EH (cell line): ENCODE data around the gene GREM2.

Experiments
- DNase-seq: peaks from one replicate; pipeline ENCODE4 v3.0.0-alpha.2; 2015; ENCODE audit warnings: low read depth

GREM2 gene

DNA sequence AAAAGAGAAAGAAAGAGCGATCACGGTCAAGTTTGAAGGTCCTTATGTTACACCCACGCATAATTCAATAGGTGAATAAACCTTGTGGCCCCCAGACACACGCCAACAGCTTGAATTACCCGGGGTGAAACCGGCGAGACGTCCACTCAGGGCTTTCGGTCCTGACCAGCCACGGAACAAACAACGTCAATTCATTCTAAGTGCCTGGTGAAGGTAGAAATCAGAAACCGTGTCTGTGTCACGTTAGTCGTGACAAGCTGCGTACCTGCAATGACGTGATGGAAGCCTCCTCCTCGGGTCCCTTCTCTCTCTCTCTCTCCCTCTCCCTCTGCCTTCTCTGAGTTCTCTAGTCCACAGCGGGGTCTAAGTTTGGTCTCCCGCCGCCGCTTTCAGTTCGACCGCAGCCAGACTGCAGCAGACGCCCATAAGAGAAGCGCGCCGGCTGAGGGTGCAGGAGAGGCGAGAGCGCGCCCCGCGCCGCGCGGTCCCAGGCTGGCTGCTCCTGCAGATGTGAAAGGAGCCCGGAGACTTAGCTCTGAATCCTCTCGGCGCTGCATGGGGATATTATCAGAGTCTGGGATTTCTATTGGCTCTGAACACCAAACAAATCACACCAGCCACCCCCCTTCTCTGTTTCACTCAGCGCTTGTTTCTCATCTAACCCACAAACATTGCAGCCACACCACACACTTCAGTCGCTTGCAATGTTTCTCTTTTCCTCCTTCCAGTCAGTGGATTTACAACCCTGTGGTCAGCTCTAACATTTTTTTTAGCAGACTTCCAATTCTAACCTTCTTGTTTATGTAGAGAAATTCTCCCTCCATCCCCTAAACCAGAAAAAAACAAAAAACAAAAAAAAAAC, at the start of gene GREM2:
GREM2 (minus strand) TSS at position 537 of the 862 bp plus-strand sequence. CDS start 118,680 bp downstream, outside the sequence.
- DNase-seq, result peak; percentile 95

DNA sequence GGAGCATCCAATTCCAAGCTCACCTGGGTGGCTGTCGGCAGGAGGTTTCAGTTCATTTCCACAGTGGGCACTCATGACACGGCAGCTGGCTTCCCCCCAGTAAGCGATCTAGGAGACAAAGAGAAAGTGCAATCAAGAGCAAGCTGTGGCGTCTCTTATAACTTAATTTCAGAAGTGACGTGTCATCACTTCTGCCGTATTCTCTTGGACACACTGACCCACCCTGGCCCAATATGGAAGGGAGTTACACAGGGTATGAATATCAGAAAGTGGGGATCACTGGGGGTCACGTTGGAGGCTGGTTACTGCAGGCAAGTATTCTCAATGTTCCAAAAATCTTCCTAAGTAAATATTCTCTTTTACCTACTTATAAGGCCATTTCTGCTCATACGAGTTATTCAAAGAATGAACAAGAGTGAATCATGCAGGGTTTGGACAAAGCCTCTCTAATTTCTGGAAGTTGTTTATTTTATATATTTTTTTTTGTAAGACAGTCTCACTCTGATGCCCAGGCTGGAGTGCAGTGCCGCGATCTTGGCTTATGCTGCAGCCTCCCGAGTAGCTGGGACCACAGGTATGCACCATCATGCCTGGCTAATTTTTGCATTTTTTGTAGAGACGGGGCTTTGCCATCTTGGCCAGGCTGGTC, 46.5 kb upstream of the GREM2 start:
- DNase-seq, result peak; percentile 88

DNA sequence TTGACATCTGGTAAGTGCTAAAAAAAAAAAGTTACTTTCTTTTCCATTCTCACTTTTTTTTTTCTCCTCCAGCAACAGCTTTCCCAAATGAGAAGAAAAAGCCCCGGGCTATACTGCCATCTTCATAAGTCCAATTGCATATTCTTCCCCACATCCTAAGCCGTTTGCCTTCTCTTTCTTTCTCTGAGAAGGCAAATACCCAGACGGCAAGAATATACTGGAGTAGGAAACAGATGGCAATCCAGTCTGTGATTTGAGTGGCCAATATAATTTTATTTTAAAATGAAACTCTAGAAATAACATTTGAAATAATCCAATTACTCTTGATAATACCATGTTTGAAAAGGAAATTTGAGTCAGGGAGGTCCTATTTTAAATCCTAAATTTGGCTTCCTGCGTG, 44.6 kb upstream of the GREM2 start:
- peak; percentile 6 for DNase-seq

DNA sequence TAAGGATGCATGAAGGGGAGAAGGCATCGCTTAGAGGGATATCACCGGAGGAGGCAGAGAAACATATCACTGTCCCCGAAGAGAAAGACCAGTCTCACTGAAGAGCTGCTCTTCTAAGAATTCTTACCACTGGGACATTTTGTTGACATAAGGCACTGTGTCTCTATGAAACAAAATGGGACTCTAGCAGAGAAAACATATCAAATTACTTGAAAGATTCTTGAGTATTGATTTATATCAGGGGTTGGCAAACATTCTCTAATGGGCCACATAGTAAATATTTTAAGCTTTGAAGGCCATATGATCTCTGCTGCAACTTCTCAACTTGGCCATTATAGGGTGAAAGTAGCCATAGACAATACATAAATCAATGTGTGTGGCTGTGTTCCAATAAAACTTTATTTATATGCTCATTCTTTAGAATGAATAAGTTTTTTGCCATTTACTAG, 41.0 kb upstream of the GREM2 start:
- no peak for DNase-seq

DNA sequence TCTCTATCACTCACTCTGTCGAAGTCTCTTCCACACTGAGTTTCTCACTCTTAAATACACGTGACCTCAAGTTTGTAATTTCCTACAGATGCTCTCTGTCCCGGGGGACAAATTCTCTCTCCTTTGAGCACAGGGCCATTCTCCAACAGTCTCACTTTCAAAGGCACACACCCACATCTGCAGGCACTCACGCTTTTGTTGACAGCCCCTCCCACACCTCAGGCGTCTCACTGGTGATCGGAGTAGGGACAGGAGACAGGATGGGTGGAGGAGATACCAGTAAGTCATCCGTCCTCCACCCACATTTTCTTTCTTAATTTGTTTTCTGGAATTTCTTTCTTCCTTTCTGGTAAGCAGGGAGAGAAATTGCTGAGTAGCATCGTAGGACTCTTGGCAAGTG, 40.6 kb upstream of the GREM2 start:
- DNase-seq, result no peak

DNA sequence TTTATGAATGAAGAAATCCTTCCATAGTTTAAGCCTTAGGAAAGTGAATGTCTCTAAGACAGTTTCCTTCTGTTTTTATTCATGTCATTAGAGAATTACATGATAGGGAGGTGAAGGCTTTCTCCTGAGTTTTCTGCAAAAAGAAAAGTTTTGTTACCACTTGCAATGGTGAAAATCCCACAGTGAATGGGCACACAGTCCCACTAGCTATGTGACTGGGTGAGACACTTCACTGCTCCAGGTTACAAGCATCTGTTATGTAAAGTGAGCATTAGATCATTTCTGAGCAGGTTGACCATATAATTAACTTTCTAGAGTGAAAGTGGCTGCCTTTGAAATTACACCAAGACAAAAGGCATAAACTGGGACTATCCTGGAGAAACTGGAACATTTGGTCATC, 38.9 kb upstream of the GREM2 start:
- DNase-seq, result no peak

DNA sequence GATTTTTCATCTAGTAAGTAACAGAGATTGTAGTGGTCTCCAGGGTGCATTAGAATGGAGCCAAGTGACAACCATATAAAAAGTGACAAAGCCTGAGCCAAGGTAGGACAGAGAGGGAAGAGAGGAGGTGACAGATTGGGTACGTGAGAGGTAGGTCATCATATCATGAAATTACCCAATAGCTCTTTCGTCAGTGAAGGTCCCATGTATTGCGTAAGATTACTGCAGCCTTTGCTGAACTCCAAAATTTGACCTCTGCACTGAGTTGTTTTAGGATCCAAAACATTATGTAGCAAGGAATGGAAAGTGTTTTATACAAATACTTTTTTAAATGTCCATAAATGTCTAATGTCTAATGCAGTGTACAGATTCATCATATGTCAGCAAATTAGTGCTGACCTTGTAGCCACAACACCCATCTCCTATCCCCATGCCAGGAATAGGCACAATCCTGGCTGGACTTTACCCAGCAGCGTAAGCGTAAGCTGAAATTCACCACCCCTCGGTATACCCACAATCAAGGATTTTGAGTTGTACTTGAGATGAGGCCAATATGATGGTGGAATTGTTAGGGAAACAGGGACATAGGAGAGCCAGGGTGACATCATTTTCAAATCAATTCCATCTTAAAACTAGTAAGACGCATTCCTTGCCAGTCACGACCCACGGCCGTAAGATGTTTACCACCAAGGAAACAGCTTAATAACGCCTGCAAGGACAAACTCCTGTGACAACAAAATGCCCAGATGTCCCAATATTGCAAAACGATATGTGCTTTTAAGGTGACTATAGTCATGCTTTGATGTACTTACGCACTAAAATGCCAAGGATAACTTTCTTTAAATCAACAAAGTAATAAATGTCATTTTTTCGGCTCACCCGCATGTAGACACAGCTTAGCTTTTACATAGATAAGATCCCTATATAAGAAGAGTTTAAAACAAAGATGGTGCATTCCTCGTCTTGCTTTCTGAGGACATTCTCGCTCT, 38.1 kb upstream of the GREM2 start:
- no peak for DNase-seq

DNA sequence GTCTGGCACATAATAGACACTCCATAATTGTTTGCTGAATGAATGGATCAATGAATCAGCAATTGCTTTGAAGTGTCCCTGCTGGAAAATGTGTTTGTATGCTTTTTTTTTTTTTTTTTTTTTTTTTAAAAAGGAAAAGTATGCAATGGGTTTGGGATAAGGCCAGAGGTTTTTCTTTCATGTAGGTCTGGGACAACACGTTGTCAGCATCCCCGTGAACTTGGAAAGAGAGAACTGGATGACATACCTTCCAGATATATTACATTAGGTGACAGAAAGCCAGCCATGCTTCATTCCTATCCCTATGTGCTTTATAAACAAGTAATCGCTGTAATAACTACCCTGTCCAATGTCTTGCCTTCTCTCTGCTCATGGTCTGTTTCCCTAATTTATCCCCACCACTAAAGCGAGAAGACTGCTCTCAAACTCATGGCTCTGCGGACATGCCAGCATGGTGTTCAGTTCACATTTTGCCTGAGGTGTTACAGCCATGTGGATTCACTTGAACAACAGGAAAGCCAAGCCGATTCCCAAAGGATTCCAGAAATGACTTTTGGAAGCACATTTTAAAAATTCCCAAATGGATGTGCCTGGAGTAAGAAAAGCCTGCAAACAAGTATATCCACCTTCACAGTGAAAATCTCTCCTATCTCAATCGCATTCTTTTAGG, 34.8 kb upstream of the GREM2 start:
- no peak for DNase-seq

DNA sequence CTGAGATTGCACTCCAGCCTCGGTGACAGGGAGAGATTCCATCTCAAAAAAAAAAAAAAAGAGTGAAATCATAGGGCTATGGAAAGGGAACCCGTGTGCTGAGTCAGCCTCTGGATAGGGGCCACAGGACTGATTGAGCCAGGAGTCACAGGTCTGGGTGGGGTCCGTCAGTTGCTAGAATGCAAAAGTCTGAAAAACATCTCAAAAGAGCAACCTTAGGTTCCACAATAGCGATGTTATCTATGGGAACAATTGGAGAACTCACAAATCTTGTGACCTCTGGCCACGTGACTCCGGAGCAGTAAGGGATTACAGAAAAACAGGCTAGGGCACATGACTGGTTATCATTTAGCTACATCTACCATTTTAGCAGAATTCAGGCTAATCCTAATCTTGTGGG, 32.8 kb upstream of the GREM2 start:
- no peak for DNase-seq

DNA sequence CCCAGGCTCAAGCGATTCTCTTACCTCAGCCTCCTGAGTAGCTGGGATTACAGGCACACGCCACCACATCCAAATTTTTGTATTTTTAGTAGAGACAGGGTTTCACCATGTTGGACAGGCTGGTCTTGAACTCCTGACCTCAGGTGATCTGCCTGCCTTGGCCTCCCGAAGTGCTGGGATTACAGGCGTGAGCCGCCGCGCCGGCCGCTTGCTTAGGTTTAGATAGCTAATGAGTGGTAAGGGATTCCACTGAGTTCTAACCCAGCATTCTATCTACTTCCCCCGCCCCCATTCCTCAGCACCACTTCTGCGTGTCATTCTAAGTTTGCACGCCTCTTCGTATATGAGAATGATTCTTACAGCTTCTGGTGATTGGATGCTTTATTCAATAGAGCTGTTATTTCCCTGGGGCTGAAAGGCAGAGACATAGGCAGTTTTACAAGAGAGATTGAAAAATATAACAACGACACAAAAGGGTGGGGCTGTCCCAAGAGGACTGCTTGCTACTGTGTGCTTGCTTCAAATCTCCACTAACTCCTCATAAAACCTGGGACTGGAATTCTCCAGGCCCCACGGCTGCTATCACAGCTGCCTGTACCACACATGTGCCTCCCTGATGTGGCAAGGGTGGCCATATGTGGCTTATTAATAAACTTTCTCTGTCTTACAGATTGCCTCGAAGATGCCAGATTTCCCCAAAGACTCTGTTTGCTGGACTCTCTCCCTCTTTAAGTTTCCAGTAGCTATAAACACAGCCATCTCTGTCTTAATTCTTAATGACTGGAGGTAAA, 23.7 kb upstream of the GREM2 start:
- peak; percentile 21 for DNase-seq

DNA sequence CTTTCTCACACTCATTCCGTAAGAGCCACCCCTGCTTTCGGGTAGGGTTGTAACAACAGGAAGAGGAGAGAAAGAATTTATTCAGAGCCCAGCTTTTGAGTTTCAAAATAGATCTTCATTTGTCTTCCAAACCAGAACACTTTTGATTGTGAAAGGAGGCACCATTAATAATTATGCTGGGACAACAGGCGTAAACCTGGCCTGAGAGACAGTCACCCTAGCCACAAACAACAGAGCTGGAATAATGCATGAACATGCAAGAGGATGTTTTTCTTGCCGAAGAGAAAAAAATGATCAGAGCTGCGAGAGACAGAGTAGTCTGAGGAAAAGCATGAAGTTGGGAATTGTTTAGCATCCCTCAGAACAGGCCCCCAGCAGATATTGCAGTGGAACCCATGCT, 18.5 kb upstream of the GREM2 start:
- DNase-seq, result no peak

DNA sequence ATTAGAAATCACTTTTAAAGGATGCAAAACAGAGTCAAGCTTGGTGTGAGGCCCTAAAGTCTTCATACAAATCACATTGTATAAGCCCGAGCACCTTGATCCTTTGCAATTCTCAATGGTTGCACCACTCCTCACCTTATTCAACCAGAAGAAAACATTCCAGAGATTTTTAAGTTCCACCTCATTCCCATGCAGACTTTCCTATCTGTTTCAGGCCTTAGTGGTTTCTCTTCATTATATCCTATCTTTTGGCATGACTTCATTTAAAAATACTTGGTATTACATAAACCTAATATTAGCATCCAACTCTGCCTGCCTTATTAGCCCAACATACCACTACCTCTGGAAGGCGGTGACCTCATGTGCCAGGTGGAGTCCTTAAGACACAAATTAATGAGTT, 9.3 kb upstream of the GREM2 start:
- DNase-seq, result no peak

DNA sequence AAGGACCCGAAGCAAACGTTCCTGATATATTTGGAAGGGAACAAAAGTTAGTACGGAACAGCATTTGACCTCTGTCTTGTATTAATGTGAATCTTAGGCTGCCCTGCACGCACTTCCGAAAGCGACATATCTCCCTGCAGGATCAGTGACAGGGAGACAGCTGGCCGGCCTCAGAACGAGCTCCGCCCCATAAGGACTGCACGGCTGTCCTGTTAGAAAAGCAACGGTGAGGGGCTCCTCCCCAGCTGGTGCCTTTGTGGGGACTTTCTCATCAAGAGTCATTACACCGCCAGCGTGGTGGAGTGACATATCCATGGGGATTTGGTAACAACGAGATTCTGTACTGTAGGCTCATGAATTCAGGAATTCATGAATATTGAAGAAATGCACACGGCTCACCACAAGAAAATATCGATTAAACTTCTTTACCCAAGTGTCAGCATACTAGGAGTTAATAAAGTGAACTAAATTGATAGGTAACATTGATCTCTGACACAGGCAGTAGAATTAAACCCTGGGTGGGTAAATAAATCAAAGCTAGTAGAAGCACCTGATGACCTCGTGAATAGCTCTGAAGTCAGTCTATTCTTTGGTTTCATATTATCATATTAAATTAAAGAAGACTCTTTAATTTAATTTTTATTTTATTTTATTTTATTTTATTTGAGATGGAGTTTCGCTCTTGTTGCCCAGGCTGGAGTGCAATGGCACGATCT, 8.1 kb upstream of the GREM2 start:
- no peak for DNase-seq

DNA sequence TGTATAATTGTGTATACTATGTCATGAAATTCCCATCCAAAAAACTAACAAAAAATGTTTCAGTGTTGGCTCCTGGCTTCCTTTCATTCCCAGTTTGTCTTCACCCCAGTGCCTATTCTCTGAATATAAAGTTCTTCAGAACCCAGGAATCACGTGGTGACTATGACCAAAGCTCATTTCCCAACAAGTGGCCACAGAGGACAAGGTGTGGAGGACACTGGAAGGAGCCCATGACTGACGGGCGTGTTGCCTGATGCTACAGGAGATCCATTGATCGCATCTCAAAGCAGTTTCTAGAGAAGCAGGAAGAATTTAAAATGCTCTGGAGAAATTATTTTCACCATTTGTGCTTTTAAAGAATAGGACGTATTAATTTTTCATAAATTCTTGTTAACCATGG, 7.4 kb upstream of the GREM2 start:
- DNase-seq, result no peak

DNA sequence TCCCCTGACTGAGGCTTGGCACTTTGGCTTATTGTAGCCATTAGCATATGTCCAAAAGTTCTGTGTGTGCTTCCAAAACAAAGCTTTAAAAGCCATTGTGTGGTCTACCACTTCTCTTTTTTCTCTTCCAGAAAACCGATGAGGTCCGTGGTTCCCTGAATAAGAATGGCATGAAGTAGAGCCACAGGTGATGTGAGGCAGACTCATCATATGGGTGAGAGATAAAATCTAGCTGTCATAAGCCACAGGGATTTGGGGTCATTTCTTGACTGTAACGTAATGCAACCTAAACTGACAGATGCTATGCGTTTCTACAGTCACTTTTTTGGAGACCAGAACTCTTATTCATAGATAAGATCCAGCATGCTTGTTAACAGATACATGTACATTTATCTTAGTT, 7.0 kb upstream of the GREM2 start:
- no peak for DNase-seq

DNA sequence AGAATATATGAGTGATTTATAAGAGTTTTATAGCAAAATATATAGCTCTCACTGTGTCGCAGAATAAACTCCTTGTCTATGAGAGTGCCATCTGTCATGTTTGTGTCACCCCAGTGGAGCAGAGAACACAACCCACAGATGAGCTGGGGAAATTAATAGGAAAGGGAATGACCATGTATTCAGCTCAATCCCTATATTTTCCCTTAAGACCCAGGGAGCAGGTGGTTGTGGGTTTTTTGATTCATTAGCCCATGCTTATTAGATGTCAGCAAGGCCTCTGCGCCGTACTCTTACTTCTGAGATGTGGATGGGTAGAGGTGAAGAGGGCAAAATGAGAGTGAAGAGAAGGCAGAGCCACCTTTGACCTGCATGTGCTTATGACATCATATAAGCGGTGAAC, 4.1 kb upstream of the GREM2 start:
- DNase-seq, result no peak

DNA sequence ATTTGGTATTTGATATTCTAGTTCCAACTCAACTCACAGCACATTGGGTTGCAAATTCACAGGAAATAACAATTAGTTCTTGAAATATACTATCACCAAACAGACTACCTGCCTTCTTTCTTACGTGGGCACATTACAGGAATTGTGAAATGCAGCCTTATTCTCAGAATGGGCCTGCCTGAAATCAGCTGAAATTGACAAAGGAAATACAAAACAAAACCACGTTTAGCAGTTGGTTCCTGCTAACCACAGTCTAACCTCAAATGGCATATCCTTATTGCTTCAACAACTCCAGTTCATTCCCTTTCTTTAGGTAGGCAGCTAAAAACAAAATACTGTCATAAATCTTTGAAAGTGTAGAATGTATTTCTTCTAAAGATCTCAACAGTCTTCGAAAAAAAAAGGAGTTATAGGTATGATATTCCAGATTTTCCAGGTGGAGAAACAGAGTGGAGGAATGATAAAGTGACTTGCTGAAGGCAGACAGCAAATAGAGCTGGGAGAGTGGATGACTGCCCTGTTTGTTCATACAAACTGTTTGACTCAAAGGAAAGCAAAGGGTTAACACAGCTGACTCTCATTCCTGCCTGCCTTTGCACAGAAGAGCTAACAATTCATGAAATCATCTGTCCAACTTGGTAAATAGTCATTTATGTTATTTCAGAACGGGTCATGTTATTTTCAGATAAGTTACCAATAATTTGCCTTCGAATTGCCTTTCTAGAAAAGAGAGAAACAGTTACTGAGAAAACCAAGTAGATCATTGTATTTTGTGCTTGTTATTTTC, 1.6 kb upstream of the GREM2 start:
- no peak for DNase-seq

DNA sequence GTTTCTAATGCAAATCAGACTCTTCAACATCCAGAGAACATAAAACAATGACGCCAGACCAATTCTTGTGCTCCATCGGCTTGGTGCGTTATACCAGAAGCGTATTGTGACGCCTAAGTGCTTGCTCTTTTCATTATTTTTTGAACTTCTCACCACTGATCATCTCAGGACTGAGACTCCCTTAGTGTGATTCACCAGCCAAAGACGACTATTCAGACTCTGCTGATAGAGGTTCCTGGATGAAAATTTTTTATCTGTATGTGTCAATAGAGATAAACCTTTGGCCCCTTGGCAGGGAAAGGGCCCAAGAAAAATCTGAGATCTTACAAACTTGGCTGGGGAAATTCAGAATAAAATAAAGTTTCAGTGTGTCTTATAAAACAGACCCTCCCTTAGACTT, 856 bp upstream of the GREM2 start:
- DNase-seq, result peak; percentile 13

DNA sequence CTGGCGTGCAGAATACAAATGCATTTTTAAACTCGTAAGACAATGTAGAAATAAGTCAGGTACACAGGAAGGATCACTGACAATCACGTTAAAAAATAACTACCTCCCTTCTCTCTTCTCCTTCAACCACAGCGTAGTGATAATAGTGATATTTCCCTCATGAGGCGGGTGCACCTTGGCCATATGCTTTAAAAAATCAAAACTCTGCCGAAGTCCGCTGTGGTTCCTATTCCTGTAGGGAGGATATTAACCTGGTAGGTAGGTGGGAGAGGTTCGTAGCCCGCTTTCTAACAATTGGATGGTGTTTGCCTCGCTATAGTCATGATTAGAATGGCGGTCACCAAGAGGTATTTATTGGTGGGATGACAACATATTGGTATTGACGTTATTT, 732 bp downstream of the GREM2 start:
- no peak for DNase-seq

DNA sequence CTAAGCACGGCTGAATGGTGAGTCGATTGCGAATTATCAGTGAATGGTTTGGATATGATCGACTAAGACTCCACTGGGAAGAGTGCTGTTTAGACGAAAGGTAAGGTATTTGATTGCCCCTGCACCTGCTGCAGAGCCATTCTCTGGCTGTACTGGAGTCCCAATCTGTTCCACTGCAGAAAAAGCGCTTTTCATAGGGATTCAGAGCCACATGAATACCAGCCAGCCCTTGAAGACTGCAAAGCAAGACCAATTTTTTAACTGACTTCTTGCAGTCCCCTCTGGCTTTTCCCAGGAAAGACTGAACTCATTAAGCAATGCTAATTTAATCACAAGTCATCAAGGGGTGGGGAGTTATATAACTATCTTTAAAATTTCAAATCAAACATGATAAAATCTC, 1.3 kb downstream of the GREM2 start:
- DNase-seq, result no peak
